Neural progenitor cell (in vitro differentiated cells): ENCODE measurements around the gene TBC1D7.

Source experiments
- CTCF ChIP-seq: fragments of 200-600 bp; sonication (generic); IDR thresholded peaks from 2 replicates; pipeline ENCODE4 v1.5.1; 2017; ENCODE audit warnings: antibody characterized with exemption, mild to moderate bottlenecking
- EZH2 ChIP-seq: fragments of 200-600 bp; sonication (generic); IDR thresholded peaks from 2 replicates; pipeline ENCODE4 v1.6.1; 2017; ENCODE audit warnings: antibody characterized with exemption, mild to moderate bottlenecking, moderate library complexity
- EZH2phosphoT487 ChIP-seq: fragments of 200-600 bp; sonication (generic); IDR thresholded peaks from 2 replicates; pipeline ENCODE4 v1.6.1; 2017; ENCODE audit warnings: antibody characterized with exemption

- TF ChIP-seq EZH2phosphoT487 (no peak), CTCF (no peak), EZH2 (no peak)
Observed at GRCh38 chr6:13274707-13275434, 53.5 kb downstream of the TBC1D7 start.
